HG03575 (cell line): ENCODE measurements around the gene NIN.

Source experiments
- ATAC-seq: cut with Tn5 transposase; IDR thresholded peaks from one replicate; pipeline ENCODE4 v1.9.1; 2021; ENCODE audit not compliant: unreplicated experiment, insufficient number of reproducible peaks, low FRiP score; ENCODE audit errors: extremely low read depth

The NIN gene

GRCh38 chr14:50830932-50831725, at the start of gene NIN:
NIN (minus strand) TSS chr14:50831162; CDS start chr14:50822056, 9,106 bp downstream.
- ATAC-seq, result no peak

- peak; percentile 80 for ATAC-seq
Measured at GRCh38 chr14:50875359-50876070, 44.6 kb upstream of the NIN start.

GRCh38 chr14:50874757-50875156, 43.8 kb upstream of the NIN start:
- no peak for ATAC-seq

- no peak for ATAC-seq
Measured at GRCh38 chr14:50871914-50872732, 41.2 kb upstream of the NIN start, which contains the start of gene ABHD12B. ABHD12B (plus strand) TSS chr14:50872053; CDS start chr14:50872175, 122 bp downstream.

- ATAC-seq, result no peak
Measured at GRCh38 chr14:50871228-50871627, 40.3 kb upstream of the NIN start.

GRCh38 chr14:50865391-50866076, 34.6 kb upstream of the NIN start:
- no peak for ATAC-seq

GRCh38 chr14:50864946-50865345, 34.0 kb upstream of the NIN start:
- ATAC-seq, result no peak

GRCh38 chr14:50864237-50864636, 33.3 kb upstream of the NIN start:
- no peak for ATAC-seq

- ATAC-seq, result no peak
Measured at GRCh38 chr14:50862036-50862570, 31.1 kb upstream of the NIN start.

GRCh38 chr14:50860478-50861086, 29.6 kb upstream of the NIN start:
- ATAC-seq, result no peak

GRCh38 chr14:50859296-50859624, 28.3 kb upstream of the NIN start:
- ATAC-seq, result no peak

GRCh38 chr14:50856660-50857059, 25.7 kb upstream of the NIN start:
- ATAC-seq, result no peak

- ATAC-seq, result no peak
Measured at GRCh38 chr14:50855558-50855957, 24.6 kb upstream of the NIN start.

- ATAC-seq, result no peak
Measured at GRCh38 chr14:50854521-50854920, 23.6 kb upstream of the NIN start.

GRCh38 chr14:50853891-50854290, 22.9 kb upstream of the NIN start:
- no peak for ATAC-seq

GRCh38 chr14:50846226-50846880, 15.4 kb upstream of the NIN start:
- ATAC-seq, result no peak

GRCh38 chr14:50845166-50845565, 14.2 kb upstream of the NIN start:
- no peak for ATAC-seq

GRCh38 chr14:50844391-50844790, 13.4 kb upstream of the NIN start:
- no peak for ATAC-seq
